ENCODE measurements around the gene PRF1. TPM values are rescaled to one million over a fixed set of nuclear protein-coding genes. Genes with fewer than 3 reads are reported as not detected.
"Not testable (repeated sequence)": the region's sequence is repeated elsewhere in the genome, so short reads cannot be mapped to it uniquely, and the experiment has no call there.

The PRF1 gene
- total and polyA plus RNA-seq, 2 donors (not counting 1 experiment from before 2014, with no cell fraction given) = 1.0 to 1.9 TPM

DNA sequence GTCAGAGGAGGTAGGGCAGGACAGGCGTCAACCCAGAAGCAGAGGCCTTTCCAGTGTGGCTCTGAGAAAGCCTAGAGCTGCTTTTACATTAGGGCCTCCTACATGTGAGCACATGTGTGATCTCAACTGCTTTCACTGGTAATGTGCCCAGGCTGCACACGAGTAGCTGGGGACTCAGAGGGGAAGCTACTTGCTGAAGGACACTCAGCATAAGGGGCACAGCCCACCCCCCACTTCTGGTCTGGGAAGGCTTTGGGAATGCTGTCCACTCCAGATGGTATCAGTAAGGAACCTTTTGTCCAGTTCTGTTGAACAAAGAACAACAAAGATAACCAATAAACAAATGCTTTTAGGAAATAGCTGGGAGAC is 18.9 kb downstream of the PRF1 start:
- intact Hi-C loops (cut with micrococcal nuclease) = no loop called here
- H3K9ac ChIP-seq (ENCODE audit: low read length) = no peak overlapping the region
- H3K79me2 ChIP-seq (ENCODE audit: control insufficient read depth, insufficient read depth, low read length) = no peaks in the 10 kb centered on the region
- no peaks in the 10 kb centered on the region for H3K9me3 ChIP-seq (ENCODE audit: control extremely low read depth in 1 of 3, control insufficient read depth in 2 of 3, insufficient read depth in 1 of 3, low read length in 2 of 3)
- WGBS (ENCODE audit: insufficient coverage) = 86% methylated on average over 2 of the region's 2 CpGs
- Mint-ChIP-seq H3K27me3 (peaks cover 13% of the 10 kb centered on the region), H3K9me3 (ENCODE audit: insufficient read depth) (no peaks in the 10 kb centered on the region), H3K4me1 (peaks cover 12% of the 10 kb centered on the region), H3K27ac (no peak overlapping the region), H3K4me3 (no peak overlapping the region)
- DNase-seq (no peak), ATAC-seq (ENCODE audit: low read depth) (no peak)
- H3K36me3 ChIP-seq (replicated peaks in 1 of 2; ENCODE audit: control extremely low read depth in 1 of 2, control insufficient read depth in 1 of 2, extremely low read depth in 1 of 2, insufficient read depth in 2 of 2, low read length in 1 of 2) = no peaks in the 10 kb centered on the region
- H3K27ac ChIP-seq (ENCODE audit: low read length in 2 of 2) = no peak overlapping the region
- H3K27me3 ChIP-seq (replicated peaks in 1 of 4; ENCODE audit: control extremely low read depth in 1 of 4, control insufficient read depth in 3 of 4, insufficient read depth in 4 of 4, low read length in 3 of 4) = no peaks in the 10 kb centered on the region
- peaks cover 5 to 8% of the 10 kb centered on the region in 2 donors for H3K4me1 ChIP-seq (ENCODE audit: control insufficient read depth in 2 of 2, insufficient read depth in 2 of 2, low read length in 2 of 2)
- ChIA-PET CTCF (no interaction called here), POLR2A (no interaction called here)
- no peaks in the 10 kb centered on the region for H4K20me1 ChIP-seq (ENCODE audit: control insufficient read depth, insufficient read depth, low read length, poor library complexity, severe bottlenecking)
- H2AFZ ChIP-seq (ENCODE audit: insufficient read depth, low read depth, low read length, poor library complexity, severe bottlenecking) = no peak overlapping the region
- no peak overlapping the region for H3K4me3 ChIP-seq (ENCODE audit: control extremely low read depth in 1 of 5, extremely low read depth in 1 of 5, insufficient read depth in 1 of 5, low read depth in 2 of 5, low read length in 4 of 5)
- no peak for TF ChIP-seq EZH2 (IDR thresholded peaks at IDR 0.05; ENCODE audit: borderline replicate concordance, insufficient read depth, low read depth, low read length, poor library complexity, severe bottlenecking)
- TF ChIP-seq, protein P1, sequence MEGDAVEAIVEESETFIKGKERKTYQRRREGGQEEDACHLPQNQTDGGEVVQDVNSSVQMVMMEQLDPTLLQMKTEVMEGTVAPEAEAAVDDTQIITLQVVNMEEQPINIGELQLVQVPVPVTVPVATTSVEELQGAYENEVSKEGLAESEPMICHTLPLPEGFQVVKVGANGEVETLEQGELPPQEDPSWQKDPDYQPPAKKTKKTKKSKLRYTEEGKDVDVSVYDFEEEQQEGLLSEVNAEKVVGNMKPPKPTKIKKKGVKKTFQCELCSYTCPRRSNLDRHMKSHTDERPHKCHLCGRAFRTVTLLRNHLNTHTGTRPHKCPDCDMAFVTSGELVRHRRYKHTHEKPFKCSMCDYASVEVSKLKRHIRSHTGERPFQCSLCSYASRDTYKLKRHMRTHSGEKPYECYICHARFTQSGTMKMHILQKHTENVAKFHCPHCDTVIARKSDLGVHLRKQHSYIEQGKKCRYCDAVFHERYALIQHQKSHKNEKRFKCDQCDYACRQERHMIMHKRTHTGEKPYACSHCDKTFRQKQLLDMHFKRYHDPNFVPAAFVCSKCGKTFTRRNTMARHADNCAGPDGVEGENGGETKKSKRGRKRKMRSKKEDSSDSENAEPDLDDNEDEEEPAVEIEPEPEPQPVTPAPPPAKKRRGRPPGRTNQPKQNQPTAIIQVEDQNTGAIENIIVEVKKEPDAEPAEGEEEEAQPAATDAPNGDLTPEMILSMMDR (IDR thresholded peaks at IDR 0.05) = no peak
- H3K4me2 ChIP-seq (replicated peaks; ENCODE audit: low read depth, low read length, poor library complexity, severe bottlenecking) = no peak overlapping the region

DNA sequence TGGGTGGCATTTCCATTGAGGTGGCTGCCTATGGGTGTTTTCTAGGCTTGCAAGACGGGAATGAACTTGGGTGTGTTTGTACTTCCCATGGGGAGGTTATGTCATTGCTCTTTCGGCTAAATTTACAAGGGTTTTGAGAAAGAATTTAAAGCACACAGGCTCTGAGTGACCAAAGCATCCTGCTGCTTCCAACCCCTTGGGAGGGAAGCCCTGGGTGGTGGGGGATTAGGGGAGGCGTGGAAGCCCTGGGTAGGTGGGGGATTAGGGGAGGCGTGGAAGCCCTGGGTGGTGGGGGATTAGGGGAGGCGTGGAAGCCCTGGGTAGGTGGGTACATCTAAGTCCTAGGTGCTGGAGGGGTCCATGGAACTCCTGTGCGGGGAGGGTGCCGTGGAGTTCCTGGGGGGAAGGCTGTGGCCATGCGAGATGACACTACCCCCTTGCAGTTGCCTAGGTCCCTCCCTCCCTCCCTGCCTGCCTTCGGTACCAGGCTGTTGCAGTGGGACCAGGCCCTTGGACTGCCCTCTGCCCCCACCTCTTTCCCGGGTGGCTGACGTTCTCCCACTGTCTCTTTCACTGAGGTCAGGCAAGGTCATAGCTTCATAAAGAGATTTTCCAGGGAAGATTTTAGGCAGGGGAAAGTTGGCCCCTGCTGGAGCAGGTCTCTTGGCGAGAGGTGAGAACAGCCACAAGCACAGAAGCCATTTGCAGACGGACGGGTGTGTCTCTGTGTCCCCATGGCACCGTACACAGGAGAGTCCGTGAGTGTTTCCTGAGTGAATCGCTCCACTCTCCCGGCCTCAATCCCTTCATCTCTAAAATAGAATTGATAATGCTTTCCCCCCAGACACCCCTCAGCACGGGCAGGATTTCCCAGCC is 19.5 kb downstream of the PRF1 start:
- DNase-seq (no peak), ATAC-seq (ENCODE audit: low read depth) (no peak)
- ChIA-PET CTCF (no interaction called here), POLR2A (interaction anchor here (0.6 kb wide), 1 partner anchor 437 kb away, joined by 4 read pairs; no protein-coding TSS in a partner anchor)
- WGBS (ENCODE audit: insufficient coverage) = 99% methylated on average over 14 of the region's 19 CpGs
- TF ChIP-seq, protein P1 (IDR thresholded peaks at IDR 0.05) = no peak
- no peak for TF ChIP-seq EZH2 (IDR thresholded peaks at IDR 0.05; ENCODE audit: borderline replicate concordance, insufficient read depth, low read depth, low read length, poor library complexity, severe bottlenecking)
- Mint-ChIP-seq H3K9me3 (ENCODE audit: insufficient read depth) (no peaks in the 10 kb centered on the region), H3K27ac (no peak overlapping the region), H3K4me3 (no peak overlapping the region), H3K27me3 (peaks cover 8% of the 10 kb centered on the region), H3K4me1 (peaks cover 18% of the 10 kb centered on the region)
- intact Hi-C loops (cut with micrococcal nuclease) = no loop called here
- H2AFZ ChIP-seq (ENCODE audit: insufficient read depth, low read depth, low read length, poor library complexity, severe bottlenecking) = no peak overlapping the region
- no peak overlapping the region for H3K4me3 ChIP-seq (ENCODE audit: control extremely low read depth in 1 of 5, extremely low read depth in 1 of 5, insufficient read depth in 1 of 5, low read depth in 2 of 5, low read length in 4 of 5)
- no peaks in the 10 kb centered on the region for H3K9me3 ChIP-seq (ENCODE audit: control extremely low read depth in 1 of 3, control insufficient read depth in 2 of 3, insufficient read depth in 1 of 3, low read length in 2 of 3)
- peaks cover 11 to 15% of the 10 kb centered on the region in 2 donors for H3K4me1 ChIP-seq (ENCODE audit: control insufficient read depth in 2 of 2, insufficient read depth in 2 of 2, low read length in 2 of 2)
- no peak overlapping the region for H3K9ac ChIP-seq (ENCODE audit: low read length)
- no peak overlapping the region for H3K4me2 ChIP-seq (replicated peaks; ENCODE audit: low read depth, low read length, poor library complexity, severe bottlenecking)
- no peaks in the 10 kb centered on the region for H3K36me3 ChIP-seq (replicated peaks in 1 of 2; ENCODE audit: control extremely low read depth in 1 of 2, control insufficient read depth in 1 of 2, extremely low read depth in 1 of 2, insufficient read depth in 2 of 2, low read length in 1 of 2)
- no peaks in the 10 kb centered on the region for H4K20me1 ChIP-seq (ENCODE audit: control insufficient read depth, insufficient read depth, low read length, poor library complexity, severe bottlenecking)
- no peaks in the 10 kb centered on the region for H3K79me2 ChIP-seq (ENCODE audit: control insufficient read depth, insufficient read depth, low read length)
- H3K27ac ChIP-seq (ENCODE audit: low read length in 2 of 2) = no peak overlapping the region
- H3K27me3 ChIP-seq (replicated peaks in 1 of 4; ENCODE audit: control extremely low read depth in 1 of 4, control insufficient read depth in 3 of 4, insufficient read depth in 4 of 4, low read length in 3 of 4) = no peaks in the 10 kb centered on the region

DNA sequence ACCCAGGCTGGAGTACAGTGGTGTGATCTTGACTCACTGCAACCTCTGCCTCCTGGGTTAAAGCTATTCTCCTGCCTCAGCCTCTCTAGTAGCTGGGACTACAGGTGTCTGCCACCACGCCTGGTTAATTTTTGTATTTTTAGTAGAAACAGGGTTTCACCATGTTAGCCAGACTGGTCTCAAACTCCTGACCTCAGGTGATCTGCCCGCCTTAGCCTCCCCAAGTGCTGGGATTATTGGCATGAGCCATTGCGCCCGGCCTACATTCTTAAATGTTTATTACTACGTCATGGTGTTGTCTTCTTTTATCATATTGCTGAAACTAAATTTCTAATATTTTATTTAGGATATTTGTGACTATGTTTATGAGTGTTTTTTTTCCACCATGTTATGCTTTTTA is 21.4 kb downstream of the PRF1 start:
- H3K9me3 ChIP-seq (ENCODE audit: control extremely low read depth in 1 of 3, control insufficient read depth in 2 of 3, insufficient read depth in 1 of 3, low read length in 2 of 3); H3K36me3 ChIP-seq (replicated peaks in 1 of 2; ENCODE audit: control extremely low read depth in 1 of 2, control insufficient read depth in 1 of 2, extremely low read depth in 1 of 2, insufficient read depth in 2 of 2, low read length in 1 of 2); H3K27ac ChIP-seq (ENCODE audit: low read length in 2 of 2); H3K79me2 ChIP-seq (ENCODE audit: control insufficient read depth, insufficient read depth, low read length); H3K9ac ChIP-seq (ENCODE audit: low read length); POLR2A ChIA-PET; H2AFZ ChIP-seq (ENCODE audit: insufficient read depth, low read depth, low read length, poor library complexity, severe bottlenecking); ATAC-seq (ENCODE audit: low read depth); H4K20me1 ChIP-seq (ENCODE audit: control insufficient read depth, insufficient read depth, low read length, poor library complexity, severe bottlenecking); H3K4me2 ChIP-seq (replicated peaks; ENCODE audit: low read depth, low read length, poor library complexity, severe bottlenecking); H3K27ac Mint-ChIP-seq; H3K4me3 Mint-ChIP-seq; intact Hi-C loops (cut with micrococcal nuclease); DNase-seq; H3K4me3 ChIP-seq (ENCODE audit: control extremely low read depth in 1 of 5, extremely low read depth in 1 of 5, insufficient read depth in 1 of 5, low read depth in 2 of 5, low read length in 4 of 5); CTCF ChIA-PET; H3K27me3 ChIP-seq (replicated peaks in 1 of 4; ENCODE audit: control extremely low read depth in 1 of 4, control insufficient read depth in 3 of 4, insufficient read depth in 4 of 4, low read length in 3 of 4); H3K9me3 Mint-ChIP-seq (ENCODE audit: insufficient read depth); H3K27me3 Mint-ChIP-seq: not testable (repeated sequence)
- peaks cover 36% of the 10 kb centered on the region for H3K4me1 Mint-ChIP-seq
- WGBS (ENCODE audit: insufficient coverage) = 100% methylated on average over 1 of the region's 5 CpGs
- peaks cover 26 to 33% of the 10 kb centered on the region in 2 donors for H3K4me1 ChIP-seq (ENCODE audit: control insufficient read depth in 2 of 2, insufficient read depth in 2 of 2, low read length in 2 of 2)
